Progenitor cell of endocrine pancreas (in vitro differentiated cells): ENCODE data around the gene MRGPRD. TPM values are rescaled to one million over a fixed set of nuclear protein-coding genes. Genes with fewer than 3 reads are reported as not detected.
"Not testable (repeated sequence)": the region's sequence is repeated elsewhere in the genome, so short reads cannot be mapped to it uniquely, and the experiment has no call there.

Experiments used
- DNase-seq: peaks from one replicate; pipeline ENCODE4 v3.0.0; 2021; ENCODE audit warnings: low spot score; ENCODE audit not compliant: unreplicated experiment
- H3K27ac Mint-ChIP-seq: 2 replicates; pipeline ENCODE4 v1.8.0; 2021; ENCODE audit warnings: mild to moderate bottlenecking, moderate library complexity, mixed read lengths
- H3K27me3 Mint-ChIP-seq: 2 replicates; pipeline ENCODE4 v1.8.0; 2021; ENCODE audit warnings: mixed read lengths
- H3K36me3 Mint-ChIP-seq: 2 replicates; pipeline ENCODE4 v1.8.0; 2022; ENCODE audit warnings: mixed read lengths; ENCODE audit not compliant: insufficient read depth
- H3K4me1 Mint-ChIP-seq: 2 replicates; pipeline ENCODE4 v1.8.0; 2021; ENCODE audit warnings: low read depth, mixed read lengths
- H3K4me3 Mint-ChIP-seq: 2 replicates; pipeline ENCODE4 v1.8.0; 2021; ENCODE audit warnings: low read depth, mild to moderate bottlenecking, moderate library complexity, mixed read lengths
- H3K9me3 Mint-ChIP-seq: 2 replicates; pipeline ENCODE4 v1.8.0; 2021; ENCODE audit warnings: low read depth, mixed read lengths
- total RNA-seq: library from RNA; stranded (reverse); gene quantifications from 2 replicates; pipeline ENCODE4 v1.2.1, GENCODE V29; 2021
- TF ChIP-seq, protein P1 (sequence below): fragments of 200-600 bp; sonication (generic); IDR thresholded peaks from one replicate; pipeline ENCODE4 v1.5.0; 2021; ENCODE audit warnings: antibody characterized with exemption, mild to moderate bottlenecking; ENCODE audit not compliant: unreplicated experiment

Gene MRGPRD
- total RNA-seq, 1 donor from 2014 or later, result not detected

DNA sequence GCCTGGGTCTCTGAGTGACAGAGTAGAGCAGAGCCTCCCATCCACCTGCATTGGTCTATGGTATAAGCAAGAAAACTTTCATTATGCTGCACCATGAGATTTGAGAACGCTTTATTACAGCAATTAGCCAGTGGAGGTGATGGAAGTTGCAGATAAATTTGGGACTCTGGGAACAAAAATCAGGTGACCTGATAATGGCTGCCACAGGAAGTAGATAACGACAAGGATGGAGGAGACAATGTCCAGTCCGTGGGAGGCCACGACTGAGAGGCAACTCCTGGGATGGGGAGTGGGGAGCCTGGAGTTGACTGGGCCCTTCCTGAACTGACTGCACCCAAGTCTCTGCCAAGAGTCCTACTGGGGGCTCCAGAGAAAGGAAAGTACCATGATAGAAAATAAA is 4.7 kb downstream of the MRGPRD start:
- Mint-ChIP-seq H3K4me1 (peaks cover 5% of the 10 kb centered on the region), H3K27me3 (peaks cover 7% of the 10 kb centered on the region), H3K27ac (no peak overlapping the region), H3K36me3 (no peaks in the 10 kb centered on the region), H3K9me3 (peaks cover 3% of the 10 kb centered on the region), H3K4me3 (no peak overlapping the region)
- TF ChIP-seq, protein P1, sequence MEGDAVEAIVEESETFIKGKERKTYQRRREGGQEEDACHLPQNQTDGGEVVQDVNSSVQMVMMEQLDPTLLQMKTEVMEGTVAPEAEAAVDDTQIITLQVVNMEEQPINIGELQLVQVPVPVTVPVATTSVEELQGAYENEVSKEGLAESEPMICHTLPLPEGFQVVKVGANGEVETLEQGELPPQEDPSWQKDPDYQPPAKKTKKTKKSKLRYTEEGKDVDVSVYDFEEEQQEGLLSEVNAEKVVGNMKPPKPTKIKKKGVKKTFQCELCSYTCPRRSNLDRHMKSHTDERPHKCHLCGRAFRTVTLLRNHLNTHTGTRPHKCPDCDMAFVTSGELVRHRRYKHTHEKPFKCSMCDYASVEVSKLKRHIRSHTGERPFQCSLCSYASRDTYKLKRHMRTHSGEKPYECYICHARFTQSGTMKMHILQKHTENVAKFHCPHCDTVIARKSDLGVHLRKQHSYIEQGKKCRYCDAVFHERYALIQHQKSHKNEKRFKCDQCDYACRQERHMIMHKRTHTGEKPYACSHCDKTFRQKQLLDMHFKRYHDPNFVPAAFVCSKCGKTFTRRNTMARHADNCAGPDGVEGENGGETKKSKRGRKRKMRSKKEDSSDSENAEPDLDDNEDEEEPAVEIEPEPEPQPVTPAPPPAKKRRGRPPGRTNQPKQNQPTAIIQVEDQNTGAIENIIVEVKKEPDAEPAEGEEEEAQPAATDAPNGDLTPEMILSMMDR, result no peak
- DNase-seq, result no peak

DNA sequence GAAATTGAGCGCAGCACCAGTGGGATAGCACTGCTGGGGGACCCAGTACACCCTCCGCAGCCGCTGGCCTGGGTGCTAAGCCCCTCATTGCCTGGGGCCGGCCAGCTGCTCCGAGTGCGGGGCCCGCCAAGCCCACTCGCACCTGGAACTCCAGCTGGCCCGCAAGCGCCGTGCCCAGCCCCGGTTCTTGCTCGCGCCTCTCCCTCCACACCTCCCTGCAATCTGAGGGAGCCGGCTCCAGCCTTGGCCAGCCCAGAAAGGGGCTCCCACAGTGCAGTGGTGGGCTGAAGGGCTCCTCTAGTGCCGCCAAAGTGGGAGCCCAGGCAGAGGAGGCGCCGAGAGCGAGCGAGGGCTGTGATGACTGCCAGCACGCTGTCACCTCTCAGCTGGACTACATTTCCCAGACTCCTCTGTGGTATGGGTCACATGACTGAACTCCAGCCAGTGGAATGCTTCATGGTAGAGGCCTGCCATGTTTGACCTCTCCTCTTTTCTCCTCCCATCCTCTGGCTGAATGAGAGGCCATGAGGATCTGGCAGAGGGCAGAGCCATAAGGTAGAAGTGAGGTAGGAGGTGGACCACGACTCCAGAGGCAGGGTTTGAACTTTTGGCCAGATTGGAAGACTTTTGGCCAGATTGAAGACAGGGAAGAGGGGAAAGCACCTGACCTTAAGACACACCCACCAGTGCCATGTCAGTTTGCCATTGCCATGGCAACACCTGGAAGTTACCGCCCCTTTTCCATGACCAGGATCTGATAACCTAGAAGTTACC is 6.2 kb downstream of the MRGPRD start:
- Mint-ChIP-seq H3K36me3 (no peaks in the 10 kb centered on the region), H3K4me3 (no peak overlapping the region), H3K9me3 (peaks cover 3% of the 10 kb centered on the region), H3K27me3 (peaks cover 7% of the 10 kb centered on the region), H3K4me1 (peaks cover 5% of the 10 kb centered on the region), H3K27ac (no peak overlapping the region)
- DNase-seq, result no peak
- TF ChIP-seq, protein P1, result no peak

DNA sequence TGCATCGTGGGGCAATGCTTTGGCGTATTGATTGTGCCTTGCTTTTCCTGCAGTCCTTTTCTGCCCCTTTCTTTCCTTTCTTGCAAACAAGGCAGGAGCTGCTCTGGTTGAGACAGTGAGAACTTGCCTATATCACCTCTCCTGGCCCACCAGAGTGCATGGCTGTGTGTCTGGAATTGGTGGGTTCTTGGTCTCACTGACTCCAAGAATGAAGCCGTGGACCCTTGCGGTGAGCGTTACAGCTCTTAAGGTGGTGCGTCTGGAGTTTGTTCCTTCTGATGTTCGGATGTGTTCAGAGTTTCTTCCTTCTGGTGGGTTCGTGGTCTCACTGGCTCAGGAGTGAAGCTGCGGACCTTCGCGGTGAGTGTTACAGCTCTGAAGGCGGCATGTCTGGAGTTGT is 7.1 kb downstream of the MRGPRD start:
- not testable (repeated sequence) for H3K36me3 Mint-ChIP-seq, DNase-seq, H3K4me3 Mint-ChIP-seq, H3K27me3 Mint-ChIP-seq, H3K27ac Mint-ChIP-seq, H3K4me1 Mint-ChIP-seq, H3K9me3 Mint-ChIP-seq

DNA sequence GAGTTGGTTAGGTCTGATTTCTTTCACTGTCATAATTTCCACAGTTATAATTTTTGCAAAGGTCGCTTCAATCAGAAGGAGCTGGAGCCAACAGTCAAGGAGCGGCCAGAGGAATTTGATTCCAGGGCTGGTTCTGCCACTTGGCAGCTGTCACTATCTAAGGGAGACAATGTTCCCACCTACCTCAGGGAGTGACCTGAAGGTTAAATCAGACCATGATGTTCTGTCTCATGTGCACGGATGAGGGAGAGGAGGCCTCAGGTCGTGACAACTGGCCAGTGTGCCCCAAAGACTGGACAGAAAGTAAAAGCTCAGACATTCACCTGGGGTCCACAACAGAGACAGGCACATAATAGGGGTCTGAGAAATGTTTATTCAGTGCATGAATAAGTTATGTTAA is 7.6 kb downstream of the MRGPRD start:
- H3K36me3 Mint-ChIP-seq, result no peaks in the 10 kb centered on the region
- peaks cover 3% of the 10 kb centered on the region for H3K9me3 Mint-ChIP-seq
- no peak overlapping the region for H3K27ac Mint-ChIP-seq
- TF ChIP-seq, protein P1, result no peak
- H3K4me1 Mint-ChIP-seq, result peaks cover 5% of the 10 kb centered on the region
- H3K4me3 Mint-ChIP-seq, result no peak overlapping the region
- DNase-seq, result no peak
- H3K27me3 Mint-ChIP-seq, result peaks cover 10% of the 10 kb centered on the region

DNA sequence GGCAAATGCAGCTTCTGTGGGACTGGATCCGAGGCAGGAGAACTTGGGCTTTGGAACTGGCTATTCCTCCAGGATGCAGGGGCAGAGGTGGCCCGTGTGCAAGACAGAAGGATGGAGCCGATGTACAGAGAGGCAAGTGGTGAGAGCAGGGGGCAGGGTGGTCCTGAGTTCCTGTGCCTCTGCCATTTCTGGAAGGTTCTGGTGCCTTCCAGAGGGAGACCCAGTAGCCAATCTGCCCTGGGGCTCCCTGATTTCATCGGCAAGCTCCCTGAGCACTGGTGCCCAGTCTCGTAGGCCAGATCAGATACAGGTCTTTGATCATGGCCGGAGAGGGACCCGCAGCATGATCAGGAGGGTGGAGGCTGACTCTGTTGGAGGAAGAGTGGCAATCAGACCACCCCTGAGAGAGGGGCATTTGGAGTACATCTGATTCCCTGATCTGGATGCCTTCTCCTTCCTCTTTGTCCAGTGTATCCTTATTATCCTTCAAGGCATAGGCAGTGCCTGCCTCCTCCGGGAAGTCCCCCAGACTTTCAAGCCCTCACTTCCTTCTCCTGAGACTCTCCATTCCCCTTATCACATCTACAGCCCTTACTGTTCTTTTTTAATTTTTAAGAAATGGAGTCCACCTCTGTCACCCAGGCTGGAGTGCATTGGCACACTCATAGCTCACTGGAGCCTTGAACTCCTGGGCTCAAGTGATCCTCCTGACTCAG is 9.7 kb downstream of the MRGPRD start:
- peaks cover 3% of the 10 kb centered on the region for H3K9me3 Mint-ChIP-seq

More for the DNA sequence above, 9.7 kb downstream of the MRGPRD start:
- Mint-ChIP-seq H3K36me3 (no peaks in the 10 kb centered on the region), H3K4me3 (no peak overlapping the region), H3K27me3 (peaks cover 9% of the 10 kb centered on the region), H3K27ac (no peak overlapping the region), H3K4me1 (peaks cover 5% of the 10 kb centered on the region)
- no peak for DNase-seq
- TF ChIP-seq, protein P1, result no peak
